Endothelial cell of umbilical vein (primary cell): ENCODE measurements around the gene LCN9. TPM values are rescaled to one million over a fixed set of nuclear protein-coding genes. Genes with fewer than 3 reads are reported as not detected.

Experiments
- Bru-seq: library from RNA; stranded (reverse); fragments of 400-500 nt; gene quantifications from one replicate; lab custom pipeline; 2021; lab: Mats Ljungman, UMichigan
- BruChase-seq, 2 experiments: library from RNA; stranded (reverse); fragments of 400-500 nt; gene quantifications; one replicate each; lab custom pipeline; 2021; lab: Mats Ljungman, UMichigan
- BruUV-seq: library from RNA; stranded (reverse); fragments of 400-500 nt; replicated peaks from 2 replicates; lab custom pipeline; 2021; lab: Mats Ljungman, UMichigan
- CTCF ChIA-PET: fragments of 300-600, 350-600 bp; sonication (Branson Sonifier 250); formaldehyde crosslinking; loops from one replicate; lab custom pipeline; 2021; ENCODE audit warnings: antibody characterized with exemption, inconsistent platforms; lab: Charles Lee
- POLR2A ChIA-PET: fragments of 300-600, 350-600 bp; sonication (Branson Sonifier 250); formaldehyde crosslinking; loops from one replicate; lab custom pipeline; 2021; ENCODE audit warnings: antibody characterized with exemption, inconsistent platforms; lab: Charles Lee
- DNase-seq: peaks from one replicate; pipeline ENCODE4 v3.0.0-alpha.2; 2011; ENCODE audit warnings: low read depth, low spot score
- FAIRE-seq: peaks from 2 replicates; lab custom pipeline; 2011; peaks lifted over from hg19 to GRCh38; lab: Jason Lieb, UNC
- H2AFZ ChIP-seq: 2 replicates; pipeline ENCODE4 v1.6.0; 2012; ENCODE audit warnings: low read depth, low read length, control low read depth, inconsistent platforms
- H3K27ac ChIP-seq: 2 replicates; pipeline ENCODE4 v1.5.1; 2011; ENCODE audit warnings: low read depth, mild to moderate bottlenecking, control low read depth, low read length, moderate library complexity; ENCODE audit not compliant: insufficient read depth
- H3K27me3 ChIP-seq, 2 experiments: 2 replicates each; pipeline versions ENCODE4 v1.6.0 to v1.6.1; 2011; ENCODE audit warnings: low read length in 2 of 2, mixed read lengths in 1 of 2; ENCODE audit not compliant: control insufficient read depth in 2 of 2, insufficient read depth in 2 of 2
- H3K36me3 ChIP-seq, 2 experiments: 2 replicates in 1 of 2; 3 replicates in 1 of 2; pipeline ENCODE4 v1.5.1; 2011; ENCODE audit warnings: low read length in 2 of 2, mild to moderate bottlenecking in 1 of 2, moderate library complexity in 1 of 2; ENCODE audit not compliant: control insufficient read depth in 2 of 2, insufficient read depth in 2 of 2; ENCODE audit errors: extremely low read depth in 1 of 2
- H3K4me1 ChIP-seq: 3 replicates; pipeline ENCODE4 v1.5.1; 2011; ENCODE audit warnings: mild to moderate bottlenecking, low read length; ENCODE audit not compliant: control insufficient read depth, insufficient read depth; ENCODE audit errors: extremely low read depth
- H3K4me2 ChIP-seq: 2 replicates; pipeline ENCODE4 v1.6.1; 2011; ENCODE audit warnings: low read length, control low read depth, mixed read lengths; ENCODE audit not compliant: insufficient read depth
- H3K4me3 ChIP-seq, 3 experiments: fragments of 200-600 bp in 1 of 3; sonication (generic), shearing (Covaris generic) in 1 of 3; replicated peaks in 1 of 3; 2 replicates each; pipeline ENCODE4 v1.5.1; 2011 to 2016; ENCODE audit warnings: control low read depth in 3 of 3, low read length in 3 of 3, mild to moderate bottlenecking in 2 of 3, inconsistent platforms in 1 of 3, low read depth in 1 of 3, moderate library complexity in 1 of 3; ENCODE audit not compliant: insufficient read depth in 1 of 3
- H3K79me2 ChIP-seq: 2 replicates; pipeline ENCODE4 v1.6.0; 2012; ENCODE audit warnings: low read length, inconsistent platforms; ENCODE audit not compliant: control insufficient read depth, insufficient read depth
- H3K9ac ChIP-seq: replicated peaks from 2 replicates; pipeline ENCODE3; 2011; ENCODE audit warnings: low read length, control low read depth; ENCODE audit not compliant: insufficient read depth; ENCODE audit errors: extremely low read depth
- H3K9me1 ChIP-seq: replicated peaks from 3 replicates; pipeline ENCODE4 v1.6.0; 2011; ENCODE audit warnings: mild to moderate bottlenecking, low read length; ENCODE audit not compliant: control insufficient read depth, insufficient read depth; ENCODE audit errors: extremely low read depth
- H3K9me3 ChIP-seq: replicated peaks from 2 replicates; pipeline ENCODE4 v1.5.1; 2012; ENCODE audit warnings: low read length, inconsistent platforms; ENCODE audit not compliant: control insufficient read depth, insufficient read depth
- H4K20me1 ChIP-seq: replicated peaks from 2 replicates; pipeline ENCODE3; 2011; ENCODE audit warnings: mild to moderate bottlenecking, low read length; ENCODE audit not compliant: control insufficient read depth, insufficient read depth; ENCODE audit errors: extremely low read depth
- GATA2 ChIP-seq: IDR thresholded peaks from 2 replicates; pipeline ENCODE4 v1.7.0; 2011; ENCODE audit warnings: low read depth, mild to moderate bottlenecking, moderate library complexity, mixed read lengths, low read length; ENCODE audit not compliant: insufficient read length, insufficient read depth
- JUN ChIP-seq: IDR thresholded peaks from 2 replicates; pipeline ENCODE4 v1.6.1; 2011; ENCODE audit warnings: borderline replicate concordance, low read depth; ENCODE audit not compliant: insufficient read length, insufficient read depth
- POLR2A ChIP-seq: IDR thresholded peaks from 2 replicates; pipeline ENCODE4 v1.6.1; 2012; ENCODE audit warnings: low read depth, mild to moderate bottlenecking, control low read depth, low read length
- dilution Hi-C: fragments of 300-500 bp; cut with MboI; formaldehyde crosslinking; loops from one replicate; pipeline ENCODE4 v1.15.0; 2019; ENCODE audit warnings: low sequenced_read_pairs; ENCODE audit not compliant: extremely low pct_ligation_motif_present
- intact Hi-C: fragments of 100-400 bp; cut with micrococcal nuclease; formaldehyde crosslinking; loops from one replicate; pipeline ENCODE4 v1.10.0; 2022
- long read RNA-seq: library from polyadenylated mRNA; stranded (forward); transcript quantifications from one replicate; pipeline ENCODE4 v2.0.0, GENCODE V29; 2021
- polyA minus RNA-seq, 3 experiments: library from RNA; depleted of rRNA, polyadenylated mRNA; stranded (reverse); fragments of >200 nt; gene quantifications; 1 replicate in 1 of 3; 2 replicates in 2 of 3; pipeline ENCODE4 v1.2.3, GENCODE V29; 2011
- polyA plus RNA-seq, 4 experiments: library from polyadenylated mRNA; depleted of rRNA in 3 of 4; stranded (reverse) in 3 of 4; unstranded in 1 of 4; fragments of >200 nt; gene quantifications; 2 replicates each; pipeline versions ENCODE4 v1.2.1 to v1.2.3, GENCODE V29; 2011 to 2012; ENCODE audit warnings: missing spikeins in 1 of 4
- total RNA-seq: library from RNA; stranded (reverse); gene quantifications from 2 replicates; pipeline ENCODE4 v1.2.3, GENCODE V29; 2021
- TF ChIP-seq, protein P1 (sequence below), 2 donors: IDR thresholded peaks; 1 replicate in 1 of 2; 2 replicates in 1 of 2; pipeline ENCODE4 v1.5.1; 2011; ENCODE audit warnings: low read length in 2 of 2, mild to moderate bottlenecking in 2 of 2, moderate library complexity in 2 of 2, control low read depth in 1 of 2, inconsistent platforms in 1 of 2, low read depth in 1 of 2; ENCODE audit not compliant: insufficient read depth in 1 of 2; ENCODE audit errors: extremely low read depth in 1 of 2

The LCN9 gene, protein sequence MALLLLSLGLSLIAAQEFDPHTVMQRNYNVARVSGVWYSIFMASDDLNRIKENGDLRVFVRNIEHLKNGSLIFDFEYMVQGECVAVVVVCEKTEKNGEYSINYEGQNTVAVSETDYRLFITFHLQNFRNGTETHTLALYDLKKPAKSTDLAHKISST
- total RNA-seq (not detected in 2 replicates), polyA plus RNA-seq (not detected in 2 replicates), polyA minus RNA-seq (not detected in 2 replicates), Bru-seq, nascent RNA (not detected), BruChase-seq, experiment 1, labeled RNA remaining after a 6-hour chase (not detected), BruChase-seq, experiment 2, labeled RNA remaining after a 2-hour chase (not detected)
- not detected in 2 replicates for polyA plus RNA-seq (2011; cell fraction: cytosol; rRNA removed)
- not detected in 2 replicates for polyA plus RNA-seq (2011; cell fraction: nucleus; rRNA removed)
- not detected in 2 replicates for polyA plus RNA-seq (2012)
- polyA minus RNA-seq (2011; cell fraction: cytosol; rRNA and poly(A)+ RNA removed): not detected
- not detected in 2 replicates for polyA minus RNA-seq (2011; cell fraction: nucleus; rRNA and poly(A)+ RNA removed)
- long read RNA-seq: 0 reads

DNA sequence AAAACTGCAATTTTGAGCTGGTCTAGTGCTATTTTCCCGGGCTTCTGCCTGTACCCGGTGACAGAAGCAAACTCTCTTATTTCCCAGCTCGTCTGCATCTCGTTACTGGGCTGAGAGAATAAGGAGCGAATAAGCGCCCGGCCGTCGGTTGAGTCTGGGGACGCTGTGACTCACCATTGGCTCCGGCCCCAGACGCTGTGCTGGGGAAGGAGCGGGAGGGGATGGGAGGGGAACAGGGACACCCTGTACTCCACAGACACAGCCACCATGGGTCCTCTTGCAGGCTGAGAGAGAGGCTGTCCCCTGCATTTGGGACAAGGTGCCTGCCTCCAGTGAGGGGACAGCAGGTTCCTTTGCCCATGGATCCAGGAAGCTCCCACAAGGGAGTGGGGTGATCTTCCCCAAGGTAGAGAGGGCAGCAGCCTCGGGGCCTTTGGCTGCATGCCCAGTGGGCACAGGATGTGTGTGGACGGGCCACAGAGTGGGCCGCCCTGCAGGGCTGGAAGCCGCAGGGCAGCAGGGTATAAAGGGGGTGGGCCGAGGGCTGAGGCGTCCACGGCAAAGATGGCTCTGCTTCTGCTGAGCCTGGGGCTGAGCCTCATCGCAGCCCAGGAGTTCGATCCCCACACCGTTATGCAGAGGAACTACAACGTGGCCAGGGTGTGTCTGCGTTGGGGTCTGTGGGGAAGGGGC, at the start of gene LCN9:
Gene LCN9, plus strand, starts transcription at position 552 of the 693 bp plus-strand sequence. Its CDS starts 13 bp downstream, at position 565.
- DNase-seq: no peak
- H3K9ac ChIP-seq: no peak within 1 kb of the TSS
- no peak within 1 kb of the TSS for H3K4me3 ChIP-seq
- H2AFZ ChIP-seq: no peak within 1 kb of the TSS
- TF ChIP-seq GATA2: no peak
- no peak for TF ChIP-seq JUN
- TF ChIP-seq, protein P1, sequence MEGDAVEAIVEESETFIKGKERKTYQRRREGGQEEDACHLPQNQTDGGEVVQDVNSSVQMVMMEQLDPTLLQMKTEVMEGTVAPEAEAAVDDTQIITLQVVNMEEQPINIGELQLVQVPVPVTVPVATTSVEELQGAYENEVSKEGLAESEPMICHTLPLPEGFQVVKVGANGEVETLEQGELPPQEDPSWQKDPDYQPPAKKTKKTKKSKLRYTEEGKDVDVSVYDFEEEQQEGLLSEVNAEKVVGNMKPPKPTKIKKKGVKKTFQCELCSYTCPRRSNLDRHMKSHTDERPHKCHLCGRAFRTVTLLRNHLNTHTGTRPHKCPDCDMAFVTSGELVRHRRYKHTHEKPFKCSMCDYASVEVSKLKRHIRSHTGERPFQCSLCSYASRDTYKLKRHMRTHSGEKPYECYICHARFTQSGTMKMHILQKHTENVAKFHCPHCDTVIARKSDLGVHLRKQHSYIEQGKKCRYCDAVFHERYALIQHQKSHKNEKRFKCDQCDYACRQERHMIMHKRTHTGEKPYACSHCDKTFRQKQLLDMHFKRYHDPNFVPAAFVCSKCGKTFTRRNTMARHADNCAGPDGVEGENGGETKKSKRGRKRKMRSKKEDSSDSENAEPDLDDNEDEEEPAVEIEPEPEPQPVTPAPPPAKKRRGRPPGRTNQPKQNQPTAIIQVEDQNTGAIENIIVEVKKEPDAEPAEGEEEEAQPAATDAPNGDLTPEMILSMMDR (IDR thresholded peaks at IDR 0.05; ENCODE audit: extremely low read depth in 1 of 2, insufficient read depth in 1 of 2, low read depth in 1 of 2, low read length in 2 of 2): no peak
- no peak for TF ChIP-seq POLR2A
- FAIRE-seq: no peak
- BruUV-seq: no TSS peak
- no peaks in the 10 kb centered on the region for H3K79me2 ChIP-seq
- no peak within 1 kb of the TSS for H3K4me2 ChIP-seq
- H3K9me3 ChIP-seq: no peaks in the 10 kb centered on the region
- no peaks in the 10 kb centered on the region for H3K4me1 ChIP-seq
- no peaks in the 10 kb centered on the region for H3K27me3 ChIP-seq
- POLR2A ChIA-PET: no interaction called here
- CTCF ChIA-PET: no interaction called here
- no peaks in the 10 kb centered on the region for H4K20me1 ChIP-seq
- dilution Hi-C loops (no loop called here), intact Hi-C loops (no loop called here)
- H3K27ac ChIP-seq: no peak within 1 kb of the TSS
- H3K36me3 ChIP-seq: no peaks in the 10 kb centered on the region
- H3K9me1 ChIP-seq: no peaks in the 10 kb centered on the region
